SHP77 treated with DMSO at 0.1 percent for 48 hours (cell line): ENCODE results near the gene KIF4A.
"Not testable (repeated sequence)": the region's sequence is repeated elsewhere in the genome, so short reads cannot be mapped to it uniquely, and the experiment has no call there.

ENCODE experiments used
- DNase-seq: peaks from one replicate; lab custom pipeline; 2025; lab: John Stamatoyannopoulos, UW

KIF4A gene

DNA sequence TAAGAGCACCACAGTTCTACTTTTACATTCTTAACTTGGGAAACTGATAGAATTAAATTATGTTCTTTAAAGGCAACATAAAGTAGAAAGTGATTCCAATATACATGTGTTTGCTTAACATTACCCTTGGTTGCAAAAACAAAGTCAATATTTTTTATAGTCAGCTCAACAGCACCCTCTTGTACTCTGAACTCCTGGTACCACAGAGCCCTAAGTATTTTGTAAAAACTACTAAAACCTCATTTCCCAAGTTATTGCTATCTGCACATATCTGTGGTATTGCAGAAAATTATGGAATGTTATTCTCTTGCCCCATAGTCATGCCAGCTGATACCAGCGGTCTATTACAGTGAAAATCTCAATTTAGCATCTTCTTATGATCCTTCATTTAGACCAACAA is 2.9 kb downstream of the KIF4A start:
- no peak for DNase-seq

DNA sequence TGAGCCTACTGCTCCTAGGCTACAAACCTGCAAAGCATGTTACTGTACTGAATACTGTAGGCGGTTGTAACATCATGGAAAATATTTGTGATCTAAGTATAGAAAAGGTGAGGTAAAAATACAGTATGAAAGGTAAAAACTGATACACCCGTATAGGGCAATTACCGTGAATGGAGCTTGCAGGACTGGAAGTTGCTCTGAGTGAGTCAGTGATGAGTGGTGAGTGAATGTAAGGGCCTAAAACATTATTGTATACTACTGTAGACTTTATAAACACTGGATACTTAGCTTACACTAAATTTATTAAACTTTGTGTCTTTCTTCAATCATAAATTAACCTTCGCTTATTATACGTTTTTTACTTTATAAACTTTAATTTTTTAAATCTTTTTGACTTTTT is 3.7 kb downstream of the KIF4A start:
- DNase-seq = no peak

DNA sequence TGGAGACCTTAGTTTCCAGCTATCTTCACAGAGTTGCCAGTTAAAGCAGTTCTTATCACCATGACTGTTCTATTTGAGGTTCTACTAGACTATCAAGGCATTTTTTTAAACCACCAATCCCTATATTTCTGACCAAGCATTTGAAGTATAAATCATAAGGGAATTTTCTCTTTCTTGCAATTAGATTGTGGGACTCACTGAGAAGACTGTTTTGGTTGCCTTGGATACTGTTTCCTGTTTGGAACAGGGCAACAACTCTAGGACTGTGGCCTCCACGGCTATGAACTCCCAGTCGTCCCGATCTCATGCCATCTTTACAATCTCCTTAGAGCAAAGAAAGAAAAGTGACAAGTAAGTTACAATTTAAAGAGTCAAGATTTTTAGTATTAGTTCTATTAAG is 11.8 kb downstream of the KIF4A start:
- DNase-seq = no peak

DNA sequence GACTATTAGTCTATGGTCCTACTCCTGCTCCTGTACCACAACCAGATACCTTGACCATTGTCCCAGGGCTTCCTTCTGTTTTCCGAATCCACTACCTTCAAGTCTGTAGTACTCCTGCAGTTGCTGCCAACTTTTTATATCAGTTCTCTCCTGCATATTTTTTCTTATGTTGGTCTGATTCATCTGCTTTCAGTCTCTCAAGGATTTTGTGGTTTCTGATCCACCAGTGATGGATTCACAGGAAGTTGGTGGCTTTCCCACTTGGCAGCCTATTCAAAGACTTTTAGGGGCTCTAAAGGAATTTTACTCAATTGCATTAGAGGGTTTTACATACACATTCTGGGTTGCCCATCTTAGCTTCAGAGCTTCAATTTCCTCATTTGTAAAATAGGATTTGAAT is 23.6 kb downstream of the KIF4A start:
- DNase-seq = no peak

DNA sequence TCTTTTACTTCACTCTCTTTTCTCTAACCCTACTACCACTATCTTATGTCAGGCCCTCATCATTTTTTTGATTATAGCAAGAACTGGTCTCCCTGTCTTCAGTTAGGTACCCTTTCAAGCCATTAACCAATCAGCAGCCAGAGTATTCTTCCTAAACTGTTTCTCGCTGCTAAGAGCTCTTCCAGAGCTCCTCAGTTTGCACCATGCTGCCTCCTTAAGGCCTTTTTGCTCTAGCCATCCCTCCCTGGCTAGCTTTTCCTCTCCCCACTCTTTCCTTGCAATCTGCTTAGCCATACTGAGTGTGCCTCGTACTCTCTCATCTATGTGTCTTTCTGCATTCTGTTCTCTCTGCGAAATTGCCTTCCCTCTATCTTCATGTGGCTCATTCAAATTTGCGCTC is 32.9 kb downstream of the KIF4A start:
- no peak for DNase-seq

DNA sequence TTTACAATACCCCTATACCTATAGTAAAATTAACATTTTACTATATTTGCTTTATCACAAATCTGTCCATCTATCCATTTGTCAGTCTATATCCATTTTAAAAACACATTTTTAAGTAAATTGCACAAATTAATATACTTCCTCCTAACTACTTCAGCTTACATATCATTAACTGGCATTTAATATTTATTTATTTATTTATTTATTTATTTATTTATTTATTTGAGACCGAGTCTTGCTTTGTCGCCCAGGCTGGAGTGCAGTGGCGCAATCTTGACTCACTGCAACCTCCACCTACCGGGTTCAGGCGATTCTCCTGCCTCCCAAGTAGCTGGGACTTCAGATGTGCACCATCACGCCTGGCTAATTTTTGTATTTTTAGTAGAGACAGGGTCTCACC is 33.7 kb downstream of the KIF4A start:
- not testable (repeated sequence) for DNase-seq

DNA sequence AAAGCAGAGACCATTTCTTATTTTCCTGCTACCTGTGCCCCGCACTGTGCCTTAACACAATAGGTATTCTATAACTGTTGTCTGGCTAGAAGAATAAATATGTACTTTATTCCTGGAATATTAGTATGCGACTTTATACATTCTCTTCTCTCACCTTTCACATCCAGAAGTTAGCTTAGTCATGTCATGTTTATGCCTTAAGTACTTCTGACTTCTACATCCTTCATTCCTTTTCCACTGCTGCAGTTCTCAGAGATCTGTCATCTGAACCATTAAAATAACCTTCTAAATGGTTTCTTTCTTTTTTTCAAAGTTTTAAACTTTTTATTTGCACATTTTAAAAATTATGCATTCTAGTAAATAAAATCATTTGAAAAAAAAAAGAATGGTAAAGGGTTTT is 34.4 kb downstream of the KIF4A start:
- no peak for DNase-seq

DNA sequence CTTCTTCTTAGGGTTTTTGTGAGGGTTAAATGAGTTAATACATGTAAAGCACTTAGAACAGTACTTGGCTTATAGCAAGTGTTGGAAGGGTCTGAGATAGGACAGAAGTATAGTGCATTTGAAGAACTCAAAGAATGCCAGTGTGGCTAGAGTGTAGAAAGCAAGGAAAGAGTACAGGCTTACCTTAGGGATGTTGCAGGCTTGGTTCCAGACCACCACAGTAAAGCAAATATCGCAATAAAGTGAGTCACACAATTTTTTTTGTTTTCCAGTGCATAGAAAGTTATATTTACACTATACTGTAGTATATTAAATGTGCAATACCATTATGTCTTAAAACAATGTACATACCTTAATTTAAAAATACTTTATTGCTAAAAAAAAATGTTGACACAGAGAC is 41.3 kb downstream of the KIF4A start:
- no peak for DNase-seq

DNA sequence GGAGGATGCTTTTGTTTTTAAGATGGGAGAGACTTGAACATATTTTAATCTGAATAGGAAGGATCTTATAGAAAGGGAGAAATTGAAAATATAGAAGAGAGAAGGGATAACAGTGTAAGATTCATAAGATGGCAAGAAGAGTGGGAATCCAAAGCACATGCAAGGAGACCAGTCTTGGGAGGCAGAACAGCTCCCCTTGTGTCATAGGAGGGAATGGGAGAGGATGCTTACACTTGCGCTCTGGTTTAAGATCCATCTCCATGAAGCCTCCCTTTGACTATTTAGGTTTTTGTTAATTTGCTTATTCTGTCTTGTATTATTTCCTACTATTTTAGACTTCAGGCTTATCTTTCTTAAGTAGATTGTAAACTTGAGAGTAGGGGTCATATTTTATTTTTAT is 42.7 kb downstream of the KIF4A start:
- no peak for DNase-seq

DNA sequence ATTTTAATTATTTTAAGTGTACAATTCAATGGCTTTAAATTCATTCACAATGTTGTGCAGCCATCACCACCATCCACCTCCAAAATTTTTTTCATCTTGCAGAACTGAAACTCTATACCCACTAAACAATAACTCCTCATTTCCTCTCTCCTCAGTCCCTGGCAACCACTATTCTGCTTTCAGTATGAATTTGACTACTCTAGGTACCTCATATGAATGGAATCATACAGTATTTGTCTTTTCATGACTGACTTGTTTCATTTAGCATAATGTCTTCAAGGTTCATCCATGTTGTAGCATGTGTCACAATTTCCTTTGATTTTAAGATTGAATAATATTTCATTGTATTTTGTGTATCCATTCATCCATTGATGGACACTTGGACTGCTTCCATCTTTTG is 46.9 kb downstream of the KIF4A start:
- no peak for DNase-seq

DNA sequence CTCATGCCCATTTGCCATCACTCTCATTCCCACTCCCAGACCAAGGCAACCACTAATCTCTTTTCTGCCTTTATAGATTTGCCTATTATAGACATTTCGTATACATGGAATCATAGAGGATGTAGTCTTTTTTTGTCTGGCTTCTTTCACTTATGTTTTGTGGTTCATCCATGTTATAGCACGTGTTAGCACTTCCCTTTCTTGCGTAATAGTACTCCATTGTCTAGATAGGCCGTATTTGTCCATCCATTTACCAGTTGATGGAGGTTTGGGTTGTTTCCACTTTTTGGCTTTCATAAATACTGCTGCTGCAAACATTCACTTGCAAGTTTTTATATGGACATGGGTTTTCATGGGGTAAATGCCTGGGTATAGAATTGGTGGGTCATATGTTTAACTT is 48.4 kb downstream of the KIF4A start:
- no peak for DNase-seq

DNA sequence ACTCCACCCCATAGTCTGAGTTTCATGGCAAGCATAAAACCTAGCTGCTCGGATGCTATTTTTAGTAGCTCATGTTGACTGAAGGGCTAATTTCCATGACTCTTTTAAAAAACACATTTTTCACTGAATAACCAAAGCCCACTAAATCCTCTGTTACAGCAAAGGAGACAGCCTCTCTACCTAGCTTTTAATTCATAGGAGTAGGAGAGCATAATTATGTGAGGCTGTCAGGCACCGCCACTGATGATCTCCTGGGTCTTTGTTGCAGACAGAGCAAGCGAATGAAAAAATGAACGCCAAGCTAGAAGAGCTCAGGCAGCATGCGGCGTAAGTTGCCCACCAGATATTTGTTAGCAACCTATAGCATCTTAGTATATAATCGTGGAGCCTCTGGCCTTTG is 53.5 kb downstream of the KIF4A start:
- no peak for DNase-seq

DNA sequence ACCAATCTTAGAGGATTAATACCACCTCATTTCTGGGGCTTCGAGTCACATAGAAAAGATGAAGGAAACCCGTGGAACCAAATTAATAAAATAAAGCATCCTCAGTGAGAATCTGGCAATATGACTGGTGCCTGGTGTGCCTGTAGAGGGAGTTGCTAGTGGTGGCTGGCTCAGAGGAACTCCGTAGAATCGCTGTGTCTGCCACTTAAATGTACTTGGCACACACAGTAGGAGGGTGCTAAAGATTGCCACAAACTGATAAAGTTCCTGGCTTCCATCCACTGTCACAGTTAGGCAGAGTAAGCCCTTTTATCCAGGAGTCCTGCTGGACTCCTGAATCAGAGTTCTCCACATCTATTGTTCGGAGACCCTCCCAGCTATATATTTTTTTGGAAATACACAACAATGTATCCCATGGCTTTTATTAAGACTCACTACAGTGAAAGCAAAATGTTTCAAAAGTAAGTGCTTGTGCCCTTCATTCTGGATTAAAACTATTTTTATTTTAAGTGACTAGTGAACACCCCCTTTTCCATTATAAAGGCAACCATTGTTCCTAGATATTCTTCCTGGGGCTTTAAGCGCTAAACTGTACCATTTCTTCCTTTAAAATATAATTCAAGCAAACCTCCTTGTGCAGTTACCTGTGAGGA is 56.6 kb downstream of the KIF4A start:
- DNase-seq = no peak

DNA sequence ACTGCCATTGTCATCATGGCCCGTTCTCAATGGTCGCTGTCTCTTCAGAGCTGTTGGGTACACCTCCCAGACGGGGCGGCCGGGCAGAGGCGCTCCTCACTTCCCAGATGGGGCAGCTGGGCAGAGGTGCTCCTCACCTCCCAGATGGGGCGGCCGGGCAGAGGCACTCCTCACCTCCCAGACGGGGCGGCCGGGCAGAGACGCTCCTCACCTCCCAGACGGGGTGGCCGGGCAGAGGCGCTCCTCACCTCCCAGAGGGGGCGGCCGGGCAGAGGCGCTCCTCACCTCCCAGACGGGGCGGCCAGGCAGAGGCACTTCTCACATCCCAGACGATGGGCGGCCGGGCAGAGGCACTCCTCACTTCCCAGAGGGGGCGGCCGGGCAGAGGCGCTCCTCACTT is 58.9 kb downstream of the KIF4A start:
- not testable (repeated sequence) for DNase-seq

DNA sequence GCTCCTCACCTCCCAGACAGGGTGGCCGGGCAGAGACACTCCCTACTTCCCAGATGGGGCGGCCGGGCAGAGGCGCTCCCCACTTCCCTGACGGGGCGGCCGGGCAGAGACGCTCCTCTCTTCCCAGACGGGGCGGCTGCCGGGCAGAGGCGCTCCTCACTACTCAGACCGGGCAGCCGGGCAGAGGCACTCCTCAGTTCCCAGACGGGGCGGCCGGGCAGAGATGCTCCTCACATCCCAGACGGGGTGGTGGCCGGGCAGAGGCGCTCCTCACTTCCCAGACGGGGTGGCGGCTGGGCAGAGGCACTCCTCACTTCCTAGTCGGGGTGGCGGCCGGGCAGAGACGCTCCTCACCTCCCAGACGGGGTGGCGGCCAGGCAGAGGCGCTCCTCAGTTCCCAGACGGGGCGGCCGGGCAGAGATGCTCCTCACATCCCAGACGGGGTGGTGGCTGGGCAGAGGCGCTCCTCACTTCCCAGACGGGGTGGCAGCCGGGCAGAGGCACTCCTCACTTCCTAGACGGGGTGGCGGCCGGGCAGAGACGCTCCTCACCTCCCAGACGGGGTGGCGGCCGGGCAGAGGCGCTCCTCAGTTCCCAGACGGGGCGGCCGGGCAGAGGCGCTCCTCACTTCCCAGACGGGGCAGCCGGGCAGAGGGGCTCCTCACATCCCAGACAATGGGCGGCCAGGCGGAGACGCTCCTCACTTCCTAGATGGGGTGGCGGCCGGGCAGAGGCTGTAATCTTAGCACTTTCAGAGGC is 59.6 kb downstream of the KIF4A start:
- DNase-seq = not testable (repeated sequence)

DNA sequence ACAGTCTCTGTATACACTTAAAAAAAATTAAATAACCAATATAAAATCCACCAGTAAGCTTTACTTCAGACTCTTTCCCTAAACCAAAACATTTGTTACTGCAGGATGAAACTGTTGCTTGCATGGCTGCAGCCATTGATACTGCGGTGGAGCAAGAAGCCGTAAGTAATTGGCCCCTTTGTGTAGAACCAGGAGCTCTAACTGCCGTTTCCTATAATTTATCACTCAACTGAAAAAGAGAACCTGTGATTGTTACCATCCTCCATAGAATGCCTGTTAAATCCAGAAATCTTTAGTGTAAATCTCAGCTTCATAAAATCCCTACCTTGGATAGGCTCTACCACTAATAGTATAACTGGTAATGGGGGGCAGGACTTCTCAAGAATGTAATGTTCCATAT is 62.6 kb downstream of the KIF4A start:
- DNase-seq = no peak

DNA sequence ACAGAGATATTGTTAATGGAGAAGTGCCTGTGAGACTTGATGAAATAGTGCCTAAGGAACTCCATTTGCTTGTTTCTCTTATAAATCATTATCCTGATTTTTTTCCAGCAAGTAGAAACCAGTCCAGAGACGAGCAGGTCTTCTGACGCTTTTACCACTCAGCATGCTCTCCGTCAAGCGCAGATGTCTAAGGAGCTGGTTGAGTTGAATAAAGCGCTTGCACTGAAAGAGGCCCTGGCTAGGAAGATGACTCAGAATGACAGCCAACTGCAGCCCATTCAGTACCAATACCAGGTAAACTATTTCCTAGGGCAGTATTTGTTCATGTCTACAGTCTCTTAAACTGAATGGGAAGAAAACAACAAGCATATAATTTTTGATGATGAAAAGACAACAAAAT is 63.6 kb downstream of the KIF4A start:
- no peak for DNase-seq

DNA sequence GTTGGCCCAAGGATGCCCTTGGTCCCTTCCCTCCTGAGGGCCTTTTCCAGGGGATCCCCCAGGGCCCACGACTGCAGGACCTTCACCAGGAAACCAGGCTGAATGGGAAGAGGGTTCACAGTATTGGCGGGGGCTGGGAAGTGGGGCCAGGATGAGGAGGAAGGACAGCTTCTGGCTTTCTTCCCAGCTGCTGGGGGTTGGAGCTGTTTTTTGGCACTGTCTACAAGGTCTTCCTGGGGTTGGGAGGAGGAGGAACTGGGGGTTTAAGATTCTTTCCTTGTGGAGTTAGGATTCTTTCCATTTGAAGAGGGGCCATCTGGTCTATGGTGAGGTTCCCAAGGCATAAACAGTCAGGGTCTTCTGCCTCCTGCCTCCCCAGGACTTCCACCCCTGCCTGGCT is 64.8 kb downstream of the KIF4A start:
- no peak for DNase-seq

DNA sequence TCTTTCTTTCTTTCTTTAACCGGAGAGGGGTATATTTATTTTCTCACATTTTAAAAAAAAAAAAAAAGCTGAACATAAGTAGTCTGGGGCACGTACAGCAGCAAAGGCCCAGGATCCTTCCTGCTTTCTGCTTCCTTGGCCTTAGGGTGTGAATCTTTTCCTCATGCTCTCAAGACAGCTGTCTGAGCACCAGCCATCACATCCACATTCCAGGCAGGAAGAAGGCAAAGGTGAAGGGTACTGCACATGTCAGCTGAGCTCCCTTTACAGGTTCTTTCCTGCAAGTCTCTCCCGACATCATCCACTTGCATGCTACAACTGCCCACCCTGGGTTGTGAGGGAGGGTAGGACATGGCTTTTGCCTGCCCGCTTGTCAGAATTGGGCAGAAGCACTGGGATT is 69.6 kb downstream of the KIF4A start:
- DNase-seq = no peak

DNA sequence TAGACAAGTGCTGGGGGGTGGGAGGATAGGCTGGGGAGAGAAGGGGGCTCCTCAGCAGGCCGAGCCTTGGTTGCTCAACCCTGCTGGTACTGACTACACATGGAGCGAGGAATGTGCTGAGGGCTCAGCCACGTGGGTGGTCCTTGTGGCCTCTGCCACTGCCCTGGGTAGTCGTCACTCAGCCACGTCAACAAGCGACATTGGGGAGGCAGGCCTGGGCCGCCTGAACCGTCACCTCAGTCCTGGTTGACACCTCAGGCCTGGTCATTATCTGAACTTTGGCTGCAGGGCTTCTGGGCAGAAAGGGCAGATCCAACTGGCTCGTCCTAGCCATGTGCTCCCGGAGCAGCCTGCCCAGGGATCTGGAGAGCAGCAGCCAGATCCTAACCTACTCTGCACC is 70.5 kb downstream of the KIF4A start:
- DNase-seq = no peak

DNA sequence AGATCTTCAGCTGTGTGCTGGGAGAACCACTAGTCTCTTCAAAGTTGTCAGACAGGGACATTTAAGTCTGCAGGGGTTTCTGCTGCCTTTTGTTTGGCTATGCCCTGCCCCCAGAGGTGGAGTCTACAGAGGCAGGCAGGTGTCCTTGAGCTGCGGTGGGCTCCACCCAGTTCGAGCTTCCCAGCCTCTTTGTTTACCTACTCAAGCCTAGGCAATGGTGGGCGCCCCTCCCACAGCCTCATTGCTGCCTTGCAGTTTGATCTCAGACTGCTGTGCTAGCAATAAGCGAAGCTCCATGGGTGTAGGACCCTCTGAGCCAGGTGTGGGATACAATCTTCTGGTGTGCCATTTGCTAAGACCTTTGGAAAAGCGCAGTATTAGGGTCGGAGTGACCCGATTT is 78.8 kb downstream of the KIF4A start:
- not testable (repeated sequence) for DNase-seq

DNA sequence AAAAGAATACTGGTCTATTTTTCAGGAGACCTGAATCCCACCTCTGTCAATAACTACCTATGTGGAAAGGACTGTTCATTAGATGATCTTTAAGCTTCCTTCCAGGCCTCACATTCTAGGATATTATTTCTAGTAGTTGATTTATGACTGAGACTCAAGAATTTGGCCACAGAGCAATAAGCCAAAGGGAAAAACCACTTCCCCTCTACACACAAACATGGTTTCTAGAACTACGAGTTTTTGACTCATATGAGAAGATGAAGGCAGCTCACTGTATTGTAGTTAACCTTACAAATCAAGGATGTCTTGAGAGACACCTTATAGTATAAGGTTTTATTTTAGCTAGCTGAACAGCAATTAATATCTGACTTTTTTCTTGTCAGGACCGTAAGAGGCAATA is 96.3 kb downstream of the KIF4A start:
- DNase-seq = no peak

DNA sequence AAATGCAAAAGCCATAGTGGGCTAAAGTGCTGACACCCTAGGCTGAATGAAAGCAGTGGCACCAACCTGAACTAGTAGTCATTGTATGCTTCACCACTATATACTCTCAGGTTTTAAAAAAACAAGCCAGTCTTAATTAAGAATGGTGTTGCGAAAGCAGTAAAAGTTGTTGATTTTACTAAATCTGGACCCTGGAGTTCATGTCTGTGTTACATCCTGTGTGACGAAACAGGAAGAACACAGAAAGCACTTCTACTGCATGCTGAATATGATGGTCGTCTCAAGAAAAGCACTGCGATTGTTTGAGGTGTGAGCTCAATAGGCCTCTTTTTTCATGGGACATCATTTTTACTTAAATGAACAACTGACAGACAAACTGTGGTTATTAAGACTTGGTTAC is 109.0 kb downstream of the KIF4A start:
- no peak for DNase-seq

DNA sequence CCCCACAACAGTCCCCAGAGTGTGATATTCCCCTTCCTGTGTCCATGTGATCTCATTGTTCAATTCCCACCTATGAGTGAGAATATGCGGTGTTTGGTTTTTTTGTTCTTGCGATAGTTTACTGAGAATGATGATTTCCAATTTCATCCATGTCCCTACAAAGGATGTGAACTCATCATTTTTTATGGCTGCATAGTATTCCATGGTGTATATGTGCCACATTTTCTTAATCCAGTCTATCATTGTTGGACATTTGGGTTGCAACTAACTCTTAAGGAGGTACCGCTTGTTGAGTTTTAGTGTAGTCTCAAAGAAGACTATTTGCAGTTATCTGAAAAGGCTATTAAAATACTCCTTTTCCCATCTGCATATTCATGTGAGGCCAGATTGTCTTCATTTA is 110.3 kb downstream of the KIF4A start:
- not testable (repeated sequence) for DNase-seq
